Stomach (tissue), 4 donors: ENCODE measurements around the gene AIG1.

Experiments used
- POLR2A ChIP-seq, 4 donors: fragments of 450-650 bp; IDR thresholded peaks; one replicate each; pipeline ENCODE4 v1.6.1; 2016; ENCODE audit warnings: antibody characterized with exemption in 4 of 4, control low read depth in 2 of 4, mild to moderate bottlenecking in 1 of 4, moderate library complexity in 1 of 4
- TF ChIP-seq, protein P1 (sequence below), 7 experiments: fragments of 450-650 bp in 4 of 7; fragments of 200-600 bp in 3 of 7; sonication (generic) in 3 of 7; IDR thresholded peaks; one replicate each; pipeline ENCODE4 v1.5.1; 2016 to 2019; ENCODE audit warnings: antibody characterized with exemption in 7 of 7, control low read depth in 2 of 7, mild to moderate bottlenecking in 1 of 7

DNA sequence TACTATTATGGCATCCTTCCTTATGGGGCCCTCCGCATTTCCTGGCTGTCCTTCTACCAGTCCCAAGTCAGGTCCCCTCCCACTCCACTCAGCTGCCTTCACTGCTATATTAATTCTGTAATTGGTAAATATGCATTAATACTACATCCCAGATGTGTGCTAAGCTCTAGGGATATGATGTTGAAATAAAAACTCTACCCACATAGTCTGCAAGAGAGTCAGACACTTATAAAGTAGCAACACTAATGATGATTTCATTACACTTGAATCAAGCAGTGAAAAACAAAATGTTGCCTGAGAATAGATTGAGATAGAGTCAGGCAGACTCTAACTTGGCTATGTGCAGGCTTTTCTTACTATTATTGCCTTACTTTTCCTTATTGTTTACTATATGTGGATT is 62.4 kb downstream of the AIG1 start:
- TF ChIP-seq, protein P1, sequence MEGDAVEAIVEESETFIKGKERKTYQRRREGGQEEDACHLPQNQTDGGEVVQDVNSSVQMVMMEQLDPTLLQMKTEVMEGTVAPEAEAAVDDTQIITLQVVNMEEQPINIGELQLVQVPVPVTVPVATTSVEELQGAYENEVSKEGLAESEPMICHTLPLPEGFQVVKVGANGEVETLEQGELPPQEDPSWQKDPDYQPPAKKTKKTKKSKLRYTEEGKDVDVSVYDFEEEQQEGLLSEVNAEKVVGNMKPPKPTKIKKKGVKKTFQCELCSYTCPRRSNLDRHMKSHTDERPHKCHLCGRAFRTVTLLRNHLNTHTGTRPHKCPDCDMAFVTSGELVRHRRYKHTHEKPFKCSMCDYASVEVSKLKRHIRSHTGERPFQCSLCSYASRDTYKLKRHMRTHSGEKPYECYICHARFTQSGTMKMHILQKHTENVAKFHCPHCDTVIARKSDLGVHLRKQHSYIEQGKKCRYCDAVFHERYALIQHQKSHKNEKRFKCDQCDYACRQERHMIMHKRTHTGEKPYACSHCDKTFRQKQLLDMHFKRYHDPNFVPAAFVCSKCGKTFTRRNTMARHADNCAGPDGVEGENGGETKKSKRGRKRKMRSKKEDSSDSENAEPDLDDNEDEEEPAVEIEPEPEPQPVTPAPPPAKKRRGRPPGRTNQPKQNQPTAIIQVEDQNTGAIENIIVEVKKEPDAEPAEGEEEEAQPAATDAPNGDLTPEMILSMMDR (IDR thresholded peaks at IDR 0.05): no peak
- no peak for TF ChIP-seq POLR2A (IDR thresholded peaks at IDR 0.05)
